Stimulated activated CD4-positive, alpha-beta T cell treated with anti-CD3 and anti-CD28 coated beads, TNF-alpha, amount 100 ng/mL, for 1 hour (primary cell): ENCODE measurements around the gene FAHD2B.
"Not testable (repeated sequence)": the region's sequence is repeated elsewhere in the genome, so short reads cannot be mapped to it uniquely, and the experiment has no call there.

Experiments used
- DNase-seq, 3 donors: peaks; one replicate each; pipeline ENCODE4 v3.0.0-alpha.2; 2020; ENCODE audit warnings: low read depth in 3 of 3, low spot score in 1 of 3

FAHD2B gene

DNA sequence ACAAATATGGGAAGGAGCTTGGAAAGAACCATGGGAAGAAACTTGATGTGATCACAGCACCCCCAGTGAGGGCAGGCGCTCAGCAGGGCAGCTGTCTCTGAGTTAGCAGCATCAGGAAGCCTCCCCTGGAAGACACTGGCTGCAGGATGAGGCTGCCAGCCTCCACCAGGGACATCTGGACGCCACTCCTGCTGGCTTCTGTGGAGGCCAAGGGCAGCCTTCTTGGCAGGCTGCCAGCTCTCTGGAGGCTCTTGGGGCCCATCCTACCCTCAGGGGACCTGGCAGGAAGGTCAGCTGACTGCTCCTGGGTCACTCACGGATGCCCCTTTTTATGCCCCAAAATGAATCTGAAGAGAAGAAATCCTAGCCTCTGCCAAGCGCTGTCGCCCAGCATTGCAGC, 26.0 kb downstream of the FAHD2B start:
- not testable (repeated sequence) for DNase-seq

- no peak for DNase-seq
Measured at GRCh38 chr2:97068074-97068473, 26.6 kb downstream of the FAHD2B start.

GRCh38 chr2:97067279-97068004, 27.2 kb downstream of the FAHD2B start:
- no peak for DNase-seq

DNA sequence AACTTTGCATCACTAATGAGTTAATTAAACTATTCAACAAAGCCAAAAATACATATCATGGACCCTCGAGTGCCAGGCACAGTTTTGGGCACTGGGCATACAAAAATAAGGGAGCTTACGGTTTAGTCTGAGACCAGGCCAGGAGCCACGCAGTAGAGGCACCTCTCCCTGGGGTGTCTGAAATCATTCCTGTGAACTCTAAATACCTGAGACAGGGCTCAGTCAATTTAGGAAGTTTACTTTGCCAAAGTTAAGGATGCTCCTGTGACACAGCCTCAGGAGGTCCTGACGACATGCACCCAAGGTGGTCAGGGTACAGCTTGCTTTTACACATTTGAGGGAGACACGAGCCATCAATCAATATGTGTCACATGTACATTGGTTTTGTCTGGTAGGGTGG, 28.7 kb downstream of the FAHD2B start:
- DNase-seq = not testable (repeated sequence)

GRCh38 chr2:97062020-97062419, 32.7 kb downstream of the FAHD2B start:
- DNase-seq = not testable (repeated sequence)

DNA sequence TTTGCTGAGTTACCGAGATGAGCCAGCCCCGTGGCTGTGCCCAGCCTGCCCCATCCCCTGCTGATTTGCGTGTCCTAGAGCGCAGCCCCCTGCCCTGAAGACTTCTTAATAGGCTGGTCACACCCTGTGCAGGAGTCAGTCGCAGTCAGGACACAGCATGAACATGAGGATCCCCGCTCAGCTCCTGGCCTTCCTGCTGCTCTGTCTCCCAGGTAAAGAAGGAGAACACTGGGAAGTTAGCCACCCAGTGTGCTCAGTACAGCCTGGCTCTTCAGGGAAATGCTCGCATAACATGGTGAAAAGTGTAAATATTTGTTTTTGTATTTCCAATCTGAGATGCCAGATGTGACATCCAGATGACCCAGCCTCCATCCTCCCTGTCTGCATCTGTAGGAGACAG, 34.9 kb downstream of the FAHD2B start:
- DNase-seq = not testable (repeated sequence)

DNA sequence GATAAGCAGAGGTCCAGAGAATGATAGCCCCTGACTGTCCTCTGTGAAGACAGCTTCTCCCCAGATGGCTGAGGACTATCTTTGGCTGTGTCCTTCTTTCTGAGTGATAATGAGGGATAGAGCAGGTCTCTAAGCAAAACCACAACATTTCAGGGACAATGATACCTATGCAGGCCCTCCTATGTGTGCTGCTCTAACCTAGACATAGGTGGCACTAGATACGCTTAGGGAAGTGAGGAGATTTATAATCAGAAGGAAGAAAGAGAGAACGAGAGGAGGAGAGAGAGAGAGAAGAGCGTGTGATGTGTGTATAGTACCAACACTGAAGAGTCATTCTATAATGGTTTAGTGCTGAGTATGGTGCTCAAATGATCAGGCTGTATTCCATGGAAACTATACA, 38.5 kb downstream of the FAHD2B start:
- not testable (repeated sequence) for DNase-seq

- DNase-seq = not testable (repeated sequence)
Measured at GRCh38 chr2:97050032-97050431, 44.6 kb downstream of the FAHD2B start.

DNA sequence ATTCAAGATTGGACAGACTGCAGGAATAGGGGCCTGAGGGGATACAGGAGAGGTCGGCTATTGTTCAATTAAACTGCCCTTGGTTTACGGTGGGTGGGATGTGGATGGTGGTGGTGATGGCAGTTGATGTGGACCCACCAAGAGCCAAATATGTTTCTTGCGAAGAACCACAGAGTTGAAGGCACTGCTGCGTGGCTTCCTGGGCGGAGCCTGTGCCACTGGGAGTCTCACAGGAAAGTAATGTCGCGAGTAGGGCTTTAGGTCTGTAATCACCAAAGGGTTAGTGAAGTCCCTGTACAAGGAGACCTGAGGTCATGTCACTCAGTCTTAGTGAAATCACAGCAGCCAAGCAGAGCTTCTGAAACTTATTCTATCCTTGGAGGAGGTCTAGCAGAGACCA, 46.2 kb downstream of the FAHD2B start:
- DNase-seq = not testable (repeated sequence)

DNA sequence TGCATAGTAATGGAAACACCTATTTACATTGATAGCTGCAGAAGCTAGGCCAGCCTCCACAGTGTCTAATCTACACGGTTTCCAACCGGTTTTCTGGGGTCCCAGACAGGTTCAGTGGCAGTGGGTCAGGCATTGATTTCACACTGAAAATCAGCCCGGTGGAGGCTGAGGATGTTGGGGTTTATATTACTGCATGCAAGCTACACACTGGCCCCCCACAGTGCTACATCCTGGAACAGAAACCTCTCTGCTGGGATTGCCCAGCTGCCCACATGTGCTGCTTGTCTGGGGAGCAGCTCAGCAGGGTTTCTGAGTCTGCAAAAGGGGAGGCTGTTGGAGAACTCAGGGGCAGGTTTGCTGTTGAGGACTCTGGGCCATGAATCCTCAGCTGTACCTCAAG, 48.0 kb downstream of the FAHD2B start:
- DNase-seq = not testable (repeated sequence)

DNA sequence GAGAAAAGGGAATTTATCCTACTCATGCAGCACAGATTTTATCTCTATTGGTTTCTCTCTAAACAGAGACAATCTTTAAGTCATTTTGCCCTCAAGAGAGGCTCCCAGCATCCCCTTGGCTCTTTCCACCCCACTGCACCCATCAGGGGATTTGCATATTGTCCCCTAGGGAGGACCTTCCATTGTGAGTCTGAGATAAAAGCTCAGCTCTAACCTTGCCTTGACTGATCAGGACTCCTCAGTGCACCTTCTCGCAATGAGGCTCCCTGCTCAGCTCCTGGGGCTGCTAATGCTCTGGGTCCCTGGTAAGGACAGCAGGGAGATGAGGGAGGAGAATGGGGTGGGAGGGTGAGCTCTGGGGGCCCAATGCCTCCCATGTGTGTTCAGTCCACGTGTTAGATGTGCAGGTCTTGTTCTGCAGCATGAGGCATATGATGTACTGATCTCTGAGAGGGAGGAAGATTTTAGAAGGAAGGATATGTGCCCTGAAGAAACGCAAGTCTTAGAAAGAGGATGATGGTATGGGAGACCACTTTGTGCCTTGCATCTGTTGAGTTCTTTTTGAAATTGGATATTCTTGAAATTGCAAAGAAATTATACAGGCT, 48.7 kb downstream of the FAHD2B start:
- not testable (repeated sequence) for DNase-seq
